DLD1 (cell line): ENCODE data around the gene MITF.

ENCODE experiments used
- in situ Hi-C: cut with HindIII; loops from 2 replicates; pipeline ENCODE4 v1.10.0; 2017; ENCODE audit warnings: low sequenced_read_pairs

The MITF gene

DNA sequence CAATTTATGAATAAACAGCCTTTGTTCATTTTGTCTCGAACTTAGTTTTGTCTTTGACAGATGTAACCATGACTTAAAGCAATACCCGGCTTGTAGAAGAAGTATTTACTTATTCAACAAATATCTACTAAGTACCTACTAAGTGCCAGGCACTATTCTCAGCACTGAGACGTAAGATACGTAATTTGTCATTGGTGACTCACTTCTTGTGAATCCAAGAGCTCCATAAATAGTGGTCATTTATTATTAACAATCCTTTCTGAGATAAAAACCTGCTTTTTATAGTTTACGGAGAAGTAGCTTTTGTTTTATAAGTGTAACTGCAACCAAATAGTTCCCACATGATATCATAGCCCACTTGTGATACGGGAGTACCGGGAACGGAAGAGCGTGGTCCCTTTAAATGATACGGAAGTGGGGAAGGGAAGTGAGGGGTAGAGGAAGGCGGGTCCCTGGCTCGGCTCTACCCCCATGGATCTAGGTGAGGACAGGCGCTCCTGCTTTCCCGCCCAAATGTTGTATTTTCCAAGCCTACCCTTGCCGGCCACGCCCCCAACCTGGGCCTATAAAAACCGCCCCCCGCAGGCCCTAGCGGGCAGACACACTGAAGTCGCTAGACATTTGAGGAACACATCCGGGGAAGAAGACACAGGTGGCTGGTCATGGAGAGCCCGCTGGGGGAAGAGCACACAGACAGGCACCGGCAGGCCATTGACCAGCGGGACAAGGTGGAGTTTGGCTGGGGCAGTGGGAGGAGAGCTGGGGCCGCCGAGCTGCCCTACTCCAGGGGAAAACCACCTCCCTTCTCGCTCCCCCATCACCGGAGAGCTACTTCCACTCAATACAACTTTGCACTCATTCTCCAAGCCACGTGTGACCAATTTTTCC is 260.1 kb downstream of the MITF start, which contains the start of gene SAMMSON:
Gene SAMMSON (plus strand): TSS at position 594 of the 888 bp plus-strand sequence.
- in situ Hi-C loops: no loop called here

DNA sequence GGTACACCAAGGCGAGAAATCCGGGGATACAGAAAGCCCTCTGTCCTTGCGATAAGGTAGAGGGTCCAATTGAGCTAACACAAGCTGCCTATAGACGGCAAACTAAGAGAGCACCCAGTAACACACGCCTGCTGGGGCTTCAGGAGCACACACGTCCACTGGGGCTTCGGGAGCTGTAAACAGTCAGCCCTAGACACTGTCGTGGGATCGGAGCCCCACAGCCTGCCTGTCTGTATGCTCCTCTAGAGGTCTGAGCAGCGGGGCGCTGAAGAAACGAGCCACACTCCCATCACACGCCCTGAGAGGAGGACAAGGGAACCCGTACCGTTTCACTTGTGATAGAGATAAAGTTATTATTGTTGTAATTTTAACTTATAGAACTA is 260.8 kb downstream of the MITF start:
- in situ Hi-C loops: no loop called here

DNA sequence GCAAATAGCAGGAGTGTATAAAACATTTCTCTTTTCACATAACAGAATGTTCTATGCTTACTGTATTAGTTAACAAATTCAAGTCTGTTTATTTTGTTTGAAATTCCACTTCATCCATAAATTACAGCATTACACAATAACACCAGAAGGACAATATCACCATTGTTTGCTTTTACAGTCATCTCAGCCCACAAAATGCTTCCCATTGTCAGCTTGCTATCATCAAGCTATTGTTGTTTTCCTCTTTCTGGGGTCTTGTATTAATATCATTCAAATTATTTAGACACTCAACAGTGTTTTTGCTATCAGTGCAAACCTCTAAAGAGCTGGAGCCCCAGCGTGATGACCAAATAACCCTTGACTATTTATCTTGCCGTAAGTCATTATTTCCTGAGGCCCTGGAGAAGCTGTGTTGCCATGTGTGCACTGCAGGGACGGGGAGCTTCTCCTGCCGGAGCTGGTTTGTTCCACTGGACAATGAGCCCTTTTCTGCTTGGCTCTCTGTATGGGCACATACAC is 261.4 kb downstream of the MITF start:
- in situ Hi-C loops: no loop called here

DNA sequence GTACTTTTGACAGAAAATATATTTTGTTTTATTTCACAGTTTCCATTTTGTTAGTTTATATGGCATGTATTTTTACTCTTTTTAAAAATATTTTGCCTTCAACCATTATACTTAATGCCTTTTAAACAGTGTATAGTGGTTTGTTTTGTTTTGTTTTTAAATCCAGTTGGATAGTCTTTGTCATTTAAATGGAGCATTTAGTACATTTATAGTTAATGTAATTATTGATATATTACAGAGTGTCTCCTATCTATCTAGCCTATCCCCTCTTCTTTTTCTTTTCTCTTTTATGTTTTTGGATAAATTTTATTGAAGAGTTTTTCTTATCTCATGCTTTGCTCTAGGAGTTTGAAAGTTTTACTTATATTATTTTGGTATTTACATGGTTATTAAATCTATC is 263.9 kb downstream of the MITF start:
- in situ Hi-C loops: no loop called here

DNA sequence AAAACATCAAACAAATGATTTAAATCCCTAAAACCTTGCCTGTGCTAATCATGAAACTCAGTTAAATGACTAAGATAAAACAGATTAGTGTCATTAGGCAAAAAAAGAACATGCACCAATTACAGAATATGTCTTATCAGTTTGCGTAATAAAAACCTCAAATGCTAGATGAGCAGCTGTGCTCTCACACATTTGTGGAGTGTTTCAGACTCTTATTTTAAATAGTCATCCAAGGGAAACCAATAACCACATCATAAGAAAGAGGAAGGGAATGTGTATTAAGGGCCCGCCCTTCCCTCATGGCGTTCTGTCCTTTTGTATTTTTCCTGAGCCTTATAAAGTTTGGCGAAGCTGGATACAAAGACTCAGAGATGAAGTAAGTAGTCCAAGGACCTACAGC is 266.8 kb downstream of the MITF start:
- in situ Hi-C loops: no loop called here

GRCh38 chr3:70010346-70010745 is 271.1 kb downstream of the MITF start:
- in situ Hi-C loops: no loop called here

DNA sequence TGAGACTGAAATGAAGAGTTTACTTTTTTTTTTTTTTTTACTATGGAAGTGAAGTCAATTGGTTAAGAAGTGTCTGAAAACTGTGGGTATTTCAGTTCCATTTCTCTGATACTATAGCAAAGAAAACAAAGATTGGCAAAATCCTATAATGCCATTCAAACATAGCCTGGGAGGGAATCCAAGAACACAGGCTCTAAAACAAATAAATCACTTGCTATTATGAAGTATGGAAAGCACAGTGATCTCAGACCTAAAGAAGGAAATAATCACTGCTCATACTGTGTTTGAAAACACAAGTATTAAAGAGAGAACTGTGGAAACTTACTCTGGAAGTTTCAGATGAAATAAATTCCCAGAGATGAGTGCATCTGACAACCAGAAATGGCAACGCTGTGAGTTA is 272.3 kb downstream of the MITF start:
- in situ Hi-C loops: no loop called here
